Measurements from ENCODE around the gene FAM53A. TPM values are rescaled to one million over a fixed set of nuclear protein-coding genes. Genes with fewer than 3 reads are reported as not detected.
"Not testable (repeated sequence)": the region's sequence is repeated elsewhere in the genome, so short reads cannot be mapped to it uniquely, and the experiment has no call there.

The FAM53A gene
- polyA plus RNA-seq, 4 donors: 1.2 to 3.6 (median 2.5) TPM

DNA sequence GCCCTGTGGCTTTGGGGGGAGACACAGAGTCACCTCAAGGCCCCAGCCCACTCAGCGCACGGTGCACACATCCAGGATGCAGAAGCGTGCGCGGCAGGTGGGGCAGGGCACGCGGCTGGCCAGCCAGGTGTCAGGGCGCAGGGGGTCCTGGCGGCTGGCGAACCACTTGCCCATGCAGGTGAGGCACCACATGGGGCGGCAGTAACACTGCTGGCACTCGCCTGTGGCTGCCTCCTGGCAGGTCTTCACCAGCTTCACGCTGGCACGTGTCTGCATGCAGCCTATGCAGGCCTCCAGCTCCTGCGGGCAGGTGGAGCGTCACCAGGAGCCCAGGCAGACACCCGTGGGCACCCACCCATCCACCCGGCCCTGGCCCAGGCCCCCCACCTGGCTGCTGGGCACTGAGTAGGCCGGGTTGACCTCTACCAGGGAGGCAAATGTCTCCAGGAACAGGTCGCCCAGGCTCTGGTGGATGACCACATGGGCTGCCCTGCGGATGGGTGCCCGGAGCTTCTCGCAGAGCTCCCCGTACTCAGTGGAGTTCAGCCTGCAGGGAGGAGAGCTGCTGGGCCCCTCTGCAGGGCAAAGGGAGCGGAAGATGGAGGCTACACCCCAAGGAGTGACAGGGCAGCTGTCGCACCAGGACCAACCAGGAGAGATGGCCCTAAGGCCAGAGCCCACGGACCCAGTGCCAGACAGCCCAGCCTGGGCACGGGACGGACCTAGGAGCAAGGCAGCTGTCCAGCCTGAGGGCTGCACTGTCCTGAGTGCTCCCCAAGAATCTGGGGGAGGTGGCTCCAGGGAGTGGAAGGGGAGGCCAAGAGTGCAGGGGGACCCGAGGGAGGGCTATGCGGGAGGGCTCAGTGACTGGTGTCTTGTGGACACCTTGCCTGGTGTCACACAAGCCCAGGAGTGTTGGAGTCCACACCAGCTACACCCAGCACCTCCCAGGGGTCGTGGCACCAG is 33.3 kb upstream of the FAM53A start:
- DNase-seq (ENCODE audit: low read depth in 4 of 4, low spot score in 2 of 4): no peak

DNA sequence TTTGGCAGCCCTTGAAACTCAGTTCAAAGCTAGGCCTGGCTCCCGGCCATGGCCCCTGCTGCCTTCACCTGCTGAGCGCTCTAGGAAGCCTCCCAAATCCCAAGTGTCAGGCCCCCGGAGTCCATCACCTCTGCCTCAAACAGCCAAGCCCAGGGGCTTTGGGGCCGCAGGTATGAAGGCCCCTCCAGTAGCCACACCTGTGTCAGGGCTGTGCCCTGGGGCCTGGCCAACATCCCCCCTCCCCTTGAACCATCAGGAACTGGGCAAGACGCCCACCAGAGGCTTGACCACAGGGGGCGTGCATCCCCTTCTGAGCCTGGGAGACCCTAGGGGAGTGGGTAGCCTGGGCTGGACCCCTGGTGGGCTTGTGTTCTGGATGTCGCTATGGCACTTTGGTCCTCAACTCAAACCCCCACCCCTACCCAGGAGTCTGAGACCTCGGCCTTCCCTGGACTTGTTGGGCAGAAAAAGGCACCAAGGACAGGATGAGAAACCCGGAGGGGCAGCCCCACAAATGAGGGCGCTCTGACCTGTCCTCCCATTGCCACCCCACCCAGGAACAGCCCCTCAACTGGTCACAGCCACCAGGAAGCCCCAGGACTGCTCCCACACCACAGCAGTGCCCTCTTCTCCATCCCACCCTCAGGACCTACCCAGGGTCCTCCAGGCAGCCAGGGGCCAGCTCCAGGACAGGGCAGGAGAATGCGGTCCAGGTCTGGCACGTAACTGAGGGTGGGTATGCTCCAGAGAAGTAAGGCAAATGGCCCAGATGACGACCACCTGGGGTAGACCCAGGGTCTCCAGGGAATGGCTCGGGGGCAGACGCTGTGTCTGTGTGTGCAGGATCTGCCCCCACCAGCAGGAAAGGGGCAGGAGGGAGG is 32.2 kb upstream of the FAM53A start:
- DNase-seq (ENCODE audit: low read depth in 4 of 4, low spot score in 2 of 4): no peak

DNA sequence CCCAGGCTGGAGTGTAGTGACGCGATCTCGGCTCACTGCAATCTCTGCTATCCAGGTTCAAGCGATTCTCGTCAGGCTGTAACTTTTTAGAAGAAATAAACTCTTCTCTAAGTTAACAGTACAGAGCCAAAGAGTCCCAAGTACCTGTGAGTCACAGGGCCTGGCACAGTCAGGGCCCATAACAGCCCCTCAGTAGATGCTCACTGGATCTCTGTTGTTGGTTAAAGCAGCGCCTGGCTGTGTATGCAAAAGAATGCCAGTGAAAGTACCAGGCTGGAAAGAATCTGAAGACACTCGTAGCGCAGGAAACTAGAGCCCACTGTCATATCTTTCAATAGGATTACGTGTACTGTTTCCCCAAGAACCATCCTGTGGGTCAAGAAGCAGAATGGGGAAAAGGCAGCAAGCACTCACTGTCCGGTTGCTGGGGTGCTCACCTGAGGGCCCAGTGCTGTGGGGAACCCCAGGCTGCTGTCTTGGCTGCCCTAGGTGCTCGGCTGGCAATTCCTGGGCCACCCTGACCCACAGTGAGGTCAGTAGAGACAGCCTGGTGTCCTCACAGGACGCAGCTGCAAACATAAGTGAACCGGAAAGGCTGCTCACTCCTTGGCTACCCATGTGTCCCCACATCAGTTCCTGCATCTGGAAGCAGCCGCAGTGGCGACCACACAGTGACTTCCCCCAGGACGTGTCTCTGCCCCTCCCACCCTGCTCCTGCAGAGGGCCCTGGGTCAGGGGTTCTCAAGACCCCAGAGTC is 31.1 kb upstream of the FAM53A start:
- DNase-seq (ENCODE audit: low read depth in 4 of 4, low spot score in 2 of 4): no peak

DNA sequence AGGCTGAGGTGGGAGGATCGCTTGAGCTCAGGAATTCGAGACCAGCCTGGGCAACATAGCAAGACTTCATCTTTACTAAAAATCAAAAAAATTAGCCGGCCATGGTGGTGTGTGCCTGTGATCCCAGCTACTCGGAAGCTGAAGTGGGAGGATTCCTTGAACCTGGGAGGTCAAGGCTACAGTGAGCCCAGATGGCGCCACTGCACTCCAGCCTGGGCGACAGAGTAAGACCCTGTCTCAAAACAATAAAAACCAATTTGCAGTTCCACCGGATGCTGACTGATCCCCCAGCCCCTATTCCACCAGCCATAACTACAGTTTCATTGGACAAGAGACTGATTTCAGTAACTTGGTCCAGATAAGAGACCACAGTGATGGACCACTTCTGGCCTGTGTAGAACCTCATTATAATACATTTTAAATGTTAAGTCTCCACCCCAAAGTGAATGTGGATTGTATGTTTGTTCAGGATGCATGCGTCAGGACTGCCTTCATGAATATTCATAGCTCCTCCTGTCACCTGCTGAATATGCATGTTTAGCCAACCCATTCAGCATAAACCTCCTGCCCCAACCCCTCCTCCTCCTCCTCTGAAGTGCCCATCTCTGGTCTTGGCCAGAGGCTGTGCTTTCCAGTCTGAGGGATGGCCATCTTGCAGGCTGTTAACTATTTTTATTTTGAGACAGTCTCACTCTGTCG is 30.3 kb upstream of the FAM53A start:
- DNase-seq (ENCODE audit: low read depth in 4 of 4, low spot score in 2 of 4): no peak

DNA sequence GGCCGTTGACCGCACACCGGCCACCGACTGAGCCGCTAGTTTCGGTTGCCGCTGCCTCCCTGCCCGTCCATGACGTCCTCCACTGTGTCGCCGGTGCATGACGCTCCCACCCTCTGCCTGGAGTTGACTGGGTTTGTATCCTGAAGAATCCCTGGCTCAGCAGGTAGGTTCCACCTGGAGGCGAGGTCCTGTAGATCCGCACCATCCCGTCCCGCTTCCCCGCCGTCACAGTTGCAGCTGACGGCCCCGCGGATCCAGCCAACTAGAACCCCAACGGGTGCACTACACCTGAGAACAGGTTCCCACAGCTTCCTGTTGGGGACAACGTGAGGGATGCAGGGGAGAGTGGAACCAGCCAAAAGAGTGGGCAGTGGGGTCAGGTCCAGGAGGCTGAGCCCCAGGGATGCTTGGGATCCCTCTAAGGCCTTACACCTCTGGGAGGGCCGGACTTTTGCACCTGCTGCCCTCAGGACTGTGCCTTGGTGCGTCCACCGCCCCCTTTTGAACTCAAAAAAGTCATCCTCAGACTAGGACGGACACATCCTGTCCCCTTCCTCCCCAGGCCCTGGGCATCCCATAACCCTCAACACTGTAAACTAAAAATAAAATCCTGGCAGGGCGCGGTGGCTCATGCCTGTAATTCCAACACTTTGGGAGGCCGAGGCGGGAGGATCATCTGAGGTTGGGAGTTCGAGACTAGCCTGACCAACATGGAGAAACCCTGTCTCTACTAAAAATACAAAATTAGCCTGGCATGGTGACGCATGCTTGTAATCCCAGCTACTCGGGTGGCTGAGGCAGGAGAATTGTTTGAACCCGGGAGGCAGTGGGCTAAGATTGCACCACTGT is 29.1 kb upstream of the FAM53A start:
- DNase-seq (ENCODE audit: low read depth in 4 of 4, low spot score in 2 of 4): no peak

DNA sequence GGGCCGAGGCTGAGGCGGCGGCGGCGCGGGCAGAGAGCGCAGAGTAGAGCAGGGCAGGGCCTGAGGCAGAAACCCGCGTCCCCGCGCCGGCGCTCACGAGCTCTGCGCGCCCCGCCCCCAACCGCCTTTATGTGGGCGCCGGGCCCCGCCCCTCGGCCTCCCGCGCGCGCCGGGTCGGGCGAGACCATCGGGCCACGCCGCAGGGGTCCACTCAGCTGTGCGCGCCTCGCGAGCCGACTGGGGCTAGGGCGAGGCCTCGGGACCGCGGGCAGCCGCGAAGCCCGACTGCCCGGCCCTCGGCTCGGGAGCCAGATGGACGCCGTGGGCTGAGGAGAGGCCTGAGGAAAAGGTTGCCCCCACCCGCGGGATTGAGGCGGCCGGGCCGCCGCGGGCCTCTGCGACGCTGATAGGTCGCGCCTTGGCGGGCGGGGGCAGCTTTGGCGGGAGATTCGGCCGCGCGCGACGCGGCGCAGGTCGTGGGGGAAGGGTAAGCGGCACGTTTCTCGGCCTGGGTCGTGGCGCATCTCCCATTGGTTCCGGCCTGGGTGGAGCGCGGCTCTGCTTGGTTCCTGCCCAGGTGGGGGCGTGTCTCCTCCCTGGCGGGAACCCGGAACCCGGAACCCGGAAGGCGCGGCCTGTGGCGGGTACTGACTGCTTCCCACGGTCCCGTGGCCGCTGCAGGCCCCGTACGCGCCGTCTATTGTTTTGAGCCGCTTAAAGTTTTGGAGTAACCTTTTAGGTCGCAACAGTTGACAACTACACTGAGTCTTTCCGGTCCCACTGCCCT is 28.3 kb upstream of the FAM53A start, which contains the start of gene SLBP:
Gene SLBP (minus strand): TSS at position 104 of the 787 bp plus-strand sequence. CDS start 131 bp downstream, outside the sequence.
- peak in 3 of 4 donors; percentile 75 to 88 (median 87) for DNase-seq (ENCODE audit: low read depth in 4 of 4, low spot score in 2 of 4)

DNA sequence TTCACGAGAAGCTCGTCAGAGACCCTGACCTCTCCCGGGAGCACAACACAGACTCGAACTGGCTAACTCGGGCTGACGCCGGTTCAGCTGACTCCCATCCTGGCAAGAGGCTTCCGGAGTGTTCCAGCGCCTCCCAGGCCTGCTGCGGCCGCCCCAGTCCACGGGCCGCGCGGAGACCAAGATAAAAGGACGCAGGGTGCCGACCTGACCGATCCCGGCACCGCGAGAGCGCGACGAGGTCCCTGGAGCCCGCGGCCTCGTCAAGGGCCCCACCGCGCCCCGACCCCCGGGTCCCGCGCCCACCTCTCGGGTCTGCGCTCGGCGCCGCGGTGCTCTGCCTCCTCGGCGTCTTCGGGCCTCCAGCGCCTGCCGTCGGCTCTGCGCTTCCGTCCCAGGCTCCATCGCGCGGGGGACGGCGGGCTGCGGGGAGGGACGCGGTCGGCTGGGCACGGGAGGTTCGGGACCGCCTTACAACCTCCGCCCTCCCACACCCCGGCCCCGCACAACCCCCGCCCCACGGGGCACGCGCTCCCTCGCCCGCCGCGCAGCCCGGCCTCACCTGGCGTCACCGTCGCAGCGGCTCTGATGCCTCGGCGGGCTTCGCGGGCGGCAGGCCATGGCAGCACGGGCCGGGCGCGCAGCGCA is 27.6 kb upstream of the FAM53A start:
- no peak for DNase-seq (ENCODE audit: low read depth in 4 of 4, low spot score in 2 of 4)

DNA sequence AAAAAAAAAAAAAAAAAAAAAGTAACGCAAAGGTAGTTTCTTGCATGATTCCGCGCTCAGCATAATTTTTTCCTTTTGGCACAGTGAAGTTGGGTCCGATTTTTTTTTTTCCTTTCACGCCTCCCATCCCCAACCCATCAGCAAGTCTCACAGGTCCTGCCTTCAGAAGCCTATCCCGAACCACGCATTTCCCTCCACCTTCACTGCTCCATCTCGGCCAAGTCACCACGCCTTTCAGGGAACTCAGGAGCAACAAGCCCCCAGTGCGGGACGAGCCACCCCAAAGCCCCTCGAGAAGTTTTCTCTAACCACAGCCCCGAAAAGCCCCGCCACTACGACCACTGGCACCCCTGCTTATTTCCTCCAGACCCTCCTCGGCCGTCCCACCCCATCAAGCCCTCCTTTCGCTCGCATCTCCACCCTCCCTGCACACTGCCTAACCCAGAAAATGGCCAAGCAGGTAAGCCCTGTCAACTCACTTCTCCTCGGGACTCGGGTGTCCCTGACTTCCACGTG is 27.0 kb upstream of the FAM53A start:
- no peak for DNase-seq (ENCODE audit: low read depth in 4 of 4, low spot score in 2 of 4)

DNA sequence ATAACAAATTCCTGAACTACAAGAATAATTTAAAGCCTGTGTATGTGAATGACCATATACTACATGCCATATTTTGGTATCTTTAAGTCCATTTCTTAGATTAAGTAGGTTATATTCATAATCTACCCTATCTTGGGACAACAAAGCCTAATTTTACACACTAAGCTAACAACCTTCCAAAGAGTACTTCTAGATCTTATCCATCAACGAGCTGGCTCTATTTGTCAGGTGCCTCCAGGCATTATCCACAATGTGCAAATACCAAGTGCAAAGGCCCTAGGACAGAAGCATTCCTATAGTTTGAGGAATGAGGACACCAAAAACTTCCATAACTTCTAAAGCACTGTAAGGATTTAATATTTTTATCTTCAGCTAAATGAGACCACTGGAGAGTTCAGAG is 24.5 kb upstream of the FAM53A start:
- no peak for DNase-seq (ENCODE audit: low read depth in 4 of 4, low spot score in 2 of 4)

DNA sequence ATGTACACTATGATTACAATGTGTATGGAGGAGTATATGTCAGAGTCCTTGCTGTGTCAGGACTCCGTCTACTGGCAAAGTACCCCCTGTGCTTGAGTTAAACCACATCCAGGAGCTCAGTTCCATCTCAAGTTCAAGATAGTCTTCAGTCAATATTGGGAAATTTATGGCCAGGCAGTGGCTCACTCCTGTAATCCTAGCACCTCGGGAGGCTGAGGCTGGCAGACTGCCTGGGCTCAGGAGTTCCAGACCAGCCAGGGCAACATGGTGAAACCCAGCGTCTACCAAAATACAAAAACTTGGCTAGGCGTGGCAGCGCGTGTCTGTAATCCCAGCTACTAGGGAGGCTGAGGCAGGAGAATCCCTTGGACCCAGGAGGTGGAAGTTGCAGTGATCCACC is 22.2 kb upstream of the FAM53A start:
- no peak for DNase-seq (ENCODE audit: low read depth in 4 of 4, low spot score in 2 of 4)

DNA sequence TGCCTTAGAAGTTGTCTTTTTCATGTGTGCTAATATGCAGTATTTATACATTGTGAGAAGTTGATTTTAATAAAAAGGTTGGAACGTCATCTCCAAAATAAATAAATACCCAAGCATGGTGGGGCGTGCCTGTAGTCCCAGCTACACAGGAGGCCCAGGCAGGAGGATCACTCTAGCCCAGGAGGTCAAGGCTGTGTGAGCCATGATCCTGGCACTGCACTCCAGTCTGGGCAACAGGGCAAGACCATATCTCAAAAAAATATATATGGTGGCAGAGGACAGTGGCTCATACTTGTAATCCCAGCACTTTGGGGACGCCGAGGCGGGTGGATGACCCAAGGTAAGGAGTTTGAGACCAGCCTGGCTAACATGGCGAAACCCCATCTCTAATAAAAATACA is 21.6 kb upstream of the FAM53A start:
- no peak for DNase-seq (ENCODE audit: low read depth in 4 of 4, low spot score in 2 of 4)

DNA sequence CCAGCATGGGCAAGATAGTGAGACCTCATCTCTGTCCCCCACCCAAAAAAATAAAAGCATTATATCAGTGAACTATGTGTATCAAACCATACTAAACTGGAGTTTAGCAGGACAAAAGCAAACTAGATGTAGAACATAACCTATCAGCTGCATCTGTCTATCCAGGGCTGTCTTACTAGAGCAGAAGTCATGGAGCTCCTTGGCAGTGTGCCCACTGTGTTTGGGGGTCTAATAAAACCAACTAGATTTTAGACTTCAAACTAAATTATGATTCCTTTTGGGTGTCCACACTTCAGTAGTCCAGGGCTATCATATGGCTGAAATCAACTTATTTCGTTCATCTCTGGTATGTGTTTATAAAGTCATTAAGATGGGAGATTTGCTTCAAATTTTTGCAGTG is 19.8 kb upstream of the FAM53A start:
- no peak for DNase-seq (ENCODE audit: low read depth in 4 of 4, low spot score in 2 of 4)

DNA sequence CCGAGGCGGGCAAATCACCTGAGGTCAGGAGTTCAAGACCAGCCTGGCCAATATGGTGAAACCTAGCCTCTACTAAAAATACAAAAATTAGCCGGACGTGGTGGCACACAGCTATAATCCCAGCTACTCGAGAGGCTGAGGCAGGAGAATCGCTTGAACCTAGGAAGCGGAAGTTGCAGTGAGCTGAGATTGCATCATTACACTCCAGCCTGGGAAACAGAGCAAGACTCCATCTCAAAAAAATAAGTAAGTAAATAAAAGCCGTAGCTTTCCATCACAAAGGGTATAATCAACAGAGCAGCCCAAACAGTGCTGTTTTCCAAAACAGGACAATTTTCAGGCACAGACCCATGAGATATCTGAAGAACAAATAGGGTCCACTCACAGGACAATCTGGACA is 17.6 kb upstream of the FAM53A start:
- DNase-seq (ENCODE audit: low read depth in 4 of 4, low spot score in 2 of 4): not testable (repeated sequence)

DNA sequence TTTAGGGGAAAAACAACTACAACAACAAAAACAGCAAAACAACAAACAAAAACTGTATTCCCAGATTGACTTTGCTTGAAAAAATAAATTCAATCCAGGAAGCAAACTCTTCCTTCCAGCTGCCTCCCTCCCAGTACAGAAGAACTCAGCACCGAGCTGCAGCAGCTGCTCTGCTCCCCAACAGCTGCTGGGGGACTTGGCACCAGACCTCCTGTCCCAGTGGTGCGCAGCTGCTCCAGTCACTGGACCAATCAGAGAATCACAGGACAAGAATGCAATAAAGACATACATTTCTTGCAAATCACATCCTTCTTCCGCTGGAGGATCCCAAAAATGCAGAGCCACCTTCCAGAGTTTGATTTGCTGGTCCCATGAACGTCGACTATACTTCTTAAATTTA is 11.8 kb upstream of the FAM53A start:
- no peak for DNase-seq (ENCODE audit: low read depth in 4 of 4, low spot score in 2 of 4)

DNA sequence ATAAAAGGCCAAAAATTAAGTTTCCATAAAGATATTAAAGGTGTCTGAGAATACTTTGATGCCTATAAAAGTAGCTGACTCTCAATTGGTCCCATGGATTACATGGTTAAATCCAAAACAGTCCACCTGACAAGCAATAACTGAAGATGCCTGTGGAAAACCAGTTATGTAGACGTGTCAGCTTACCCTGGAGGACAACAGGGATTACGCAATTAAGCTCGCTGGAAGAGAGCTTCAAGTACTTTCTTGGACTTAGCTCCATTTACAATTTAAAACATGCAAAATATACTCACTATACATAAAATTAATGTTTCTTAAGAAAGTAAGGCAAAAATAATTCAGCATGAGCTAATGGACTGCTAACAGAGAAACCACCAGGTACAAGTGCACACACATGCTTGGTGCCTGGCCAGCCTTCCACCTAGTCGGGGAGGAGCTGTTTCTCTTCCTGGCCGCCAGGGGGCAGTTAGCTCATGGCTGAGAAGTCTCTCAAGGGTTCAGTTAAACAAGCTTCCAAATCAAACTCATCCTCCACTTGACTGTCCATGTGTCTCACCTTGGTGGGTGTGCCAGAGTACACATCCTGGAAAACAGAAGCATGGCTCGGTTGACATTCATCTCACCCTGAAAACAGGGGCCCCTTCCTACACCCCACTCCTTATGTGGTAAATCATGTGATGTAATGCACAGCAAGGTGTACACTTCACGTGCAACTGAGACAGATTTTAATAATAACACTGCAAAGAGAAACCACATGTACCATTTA is 9.2 kb upstream of the FAM53A start:
- peak in 1 of 4 donors; percentile 31 for DNase-seq (ENCODE audit: low read depth in 4 of 4, low spot score in 2 of 4)

DNA sequence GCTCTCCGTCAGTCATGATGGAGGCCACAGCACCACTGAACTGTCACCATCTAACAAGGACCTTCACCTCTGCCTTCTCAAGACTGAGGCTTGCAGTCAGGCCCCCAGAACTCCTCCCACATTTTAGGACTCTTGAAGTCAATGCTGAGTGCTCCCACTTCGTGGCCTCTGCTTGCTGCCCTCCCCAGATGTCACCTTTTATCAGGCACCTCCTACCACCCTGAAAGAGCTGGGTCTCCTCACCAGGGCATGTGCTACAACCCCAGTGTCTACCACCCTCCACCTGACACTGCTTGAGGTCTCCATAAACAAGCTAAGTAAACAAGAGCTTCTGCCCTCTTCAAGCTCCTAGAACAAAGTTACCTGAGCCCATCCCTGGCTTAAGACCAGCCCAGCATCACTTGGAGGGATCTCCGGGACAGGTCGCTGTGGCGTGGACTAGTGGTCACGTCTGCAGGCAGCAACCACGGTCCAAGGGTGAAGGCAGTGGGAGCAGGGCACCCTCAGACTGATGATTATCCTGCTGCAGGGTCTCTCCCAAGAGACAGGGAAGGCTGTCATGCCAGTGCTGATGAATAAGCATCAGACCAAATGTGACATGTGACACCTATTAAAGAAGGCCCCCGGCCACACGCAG is 7.7 kb upstream of the FAM53A start:
- DNase-seq (ENCODE audit: low read depth in 4 of 4, low spot score in 2 of 4): no peak

Data from left renal cortex interstitium (tissue), 4 donors.